ENCODE measurements around the gene CASTOR2.

- TF ChIP-seq CTCF (conservative IDR thresholded peaks at IDR 0.05): no peak
- no peak for TF ChIP-seq ZFX (IDR thresholded peaks at IDR 0.05)
These were observed 69.3 kb downstream of the CASTOR2 start for GRCh38 chr7:75033826-75034225.

Measured in C4-2B (cell line).